Parathyroid adenoma (tissue), 2 donors: Measurements from ENCODE around the gene PDGFD.

Experiments
- H2AFZ ChIP-seq: fragments of 300-600 bp; sonication (generic); one replicate; pipeline ENCODE4 v1.7.0; 2017; ENCODE audit warnings: antibody characterized with exemption, mild to moderate bottlenecking
- H3K27ac ChIP-seq: fragments of 300-600 bp; sonication (generic); one replicate; pipeline ENCODE4 v1.7.0; 2017
- H3K27me3 ChIP-seq: fragments of 300-600 bp; sonication (generic); one replicate; pipeline ENCODE4 v1.7.0; 2017; ENCODE audit warnings: low read length; ENCODE audit not compliant: control insufficient read depth, insufficient read depth
- H3K36me3 ChIP-seq: fragments of 300-600 bp; sonication (generic); one replicate; pipeline ENCODE4 v1.7.0; 2017; ENCODE audit warnings: low read length; ENCODE audit not compliant: control insufficient read depth, insufficient read depth
- H3K4me1 ChIP-seq: fragments of 300-600 bp; sonication (generic); one replicate; pipeline ENCODE4 v1.7.0; 2017; ENCODE audit warnings: control low read depth
- H3K4me2 ChIP-seq: fragments of 300-600 bp; sonication (generic); one replicate; pipeline ENCODE4 v1.7.0; 2017; ENCODE audit warnings: low read length
- H3K4me3 ChIP-seq: fragments of 300-600 bp; sonication (generic); one replicate; pipeline ENCODE4 v1.7.0; 2017; ENCODE audit warnings: low read depth, low read length
- H3K79me2 ChIP-seq: fragments of 300-600 bp; sonication (generic); one replicate; pipeline ENCODE4 v1.7.0; 2017; ENCODE audit warnings: control low read depth
- H3K9ac ChIP-seq: fragments of 300-600 bp; sonication (generic); one replicate; pipeline ENCODE4 v1.7.0; 2017; ENCODE audit warnings: mild to moderate bottlenecking
- H3K9me3 ChIP-seq: fragments of 300-600 bp; sonication (generic); one replicate; pipeline ENCODE4 v1.7.0; 2017; ENCODE audit warnings: low read length; ENCODE audit not compliant: control insufficient read depth
- TF ChIP-seq, protein P1 (sequence below): fragments of 300-600 bp; sonication (generic); IDR thresholded peaks from one replicate; pipeline ENCODE4 v1.7.0; 2017; ENCODE audit warnings: antibody characterized with exemption, mild to moderate bottlenecking
- donor health status: primary hyperparathyroidism.

PDGFD gene

DNA sequence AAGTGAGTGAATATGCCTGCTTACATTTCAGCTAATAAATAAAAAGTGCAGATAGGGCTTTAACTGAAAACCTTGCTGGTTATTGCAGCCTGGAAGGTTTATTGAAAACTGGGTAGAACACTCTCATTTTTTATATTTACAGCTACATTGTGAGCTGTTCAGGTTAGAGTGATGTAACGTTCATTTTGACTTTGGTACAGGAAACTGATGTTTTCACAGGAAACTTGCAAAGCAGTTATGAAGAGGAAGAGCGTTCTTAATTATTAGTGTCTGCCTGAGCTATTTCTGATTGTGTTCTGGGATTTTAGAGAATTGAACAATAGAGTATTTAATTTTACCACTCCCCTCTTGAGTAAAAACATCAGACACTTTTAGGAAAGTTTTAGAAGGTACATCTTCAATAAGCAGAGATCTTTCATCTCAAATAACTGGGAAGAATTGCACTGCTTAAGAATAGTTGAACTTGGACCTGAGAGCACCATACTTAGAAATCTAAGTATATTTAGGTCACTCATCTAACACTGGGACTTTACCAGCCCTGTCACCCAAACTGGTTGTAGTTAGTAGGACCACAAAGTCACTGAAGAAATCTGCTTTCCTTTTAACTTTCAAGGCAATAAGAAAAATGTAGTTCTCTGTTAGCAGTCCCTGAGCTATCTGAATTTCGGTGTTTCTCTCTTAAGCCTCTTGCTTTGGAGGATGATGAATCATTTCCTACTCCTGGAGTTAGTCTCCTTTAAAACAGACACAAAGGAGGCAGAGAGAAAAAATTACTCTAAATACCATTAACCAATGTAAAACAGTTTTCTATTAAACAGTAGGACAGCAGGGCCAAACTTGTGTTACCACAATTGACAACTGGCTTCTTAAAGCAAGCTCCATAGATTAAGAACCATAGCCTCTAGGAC is 256.1 kb downstream of the PDGFD start:
- Histone ChIP-seq H2AFZ (no peak overlapping the region), H3K4me3 (no peak overlapping the region), H3K9me3 (no peaks in the 10 kb centered on the region), H3K36me3 (no peaks in the 10 kb centered on the region), H3K4me2 (no peak overlapping the region), H3K9ac (no peak overlapping the region), H3K79me2 (no peaks in the 10 kb centered on the region), H3K27me3 (no peaks in the 10 kb centered on the region), H3K4me1 (no peaks in the 10 kb centered on the region), H3K27ac (peak overlapping the region; percentile 63)
- TF ChIP-seq, protein P1, sequence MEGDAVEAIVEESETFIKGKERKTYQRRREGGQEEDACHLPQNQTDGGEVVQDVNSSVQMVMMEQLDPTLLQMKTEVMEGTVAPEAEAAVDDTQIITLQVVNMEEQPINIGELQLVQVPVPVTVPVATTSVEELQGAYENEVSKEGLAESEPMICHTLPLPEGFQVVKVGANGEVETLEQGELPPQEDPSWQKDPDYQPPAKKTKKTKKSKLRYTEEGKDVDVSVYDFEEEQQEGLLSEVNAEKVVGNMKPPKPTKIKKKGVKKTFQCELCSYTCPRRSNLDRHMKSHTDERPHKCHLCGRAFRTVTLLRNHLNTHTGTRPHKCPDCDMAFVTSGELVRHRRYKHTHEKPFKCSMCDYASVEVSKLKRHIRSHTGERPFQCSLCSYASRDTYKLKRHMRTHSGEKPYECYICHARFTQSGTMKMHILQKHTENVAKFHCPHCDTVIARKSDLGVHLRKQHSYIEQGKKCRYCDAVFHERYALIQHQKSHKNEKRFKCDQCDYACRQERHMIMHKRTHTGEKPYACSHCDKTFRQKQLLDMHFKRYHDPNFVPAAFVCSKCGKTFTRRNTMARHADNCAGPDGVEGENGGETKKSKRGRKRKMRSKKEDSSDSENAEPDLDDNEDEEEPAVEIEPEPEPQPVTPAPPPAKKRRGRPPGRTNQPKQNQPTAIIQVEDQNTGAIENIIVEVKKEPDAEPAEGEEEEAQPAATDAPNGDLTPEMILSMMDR: no peak

DNA sequence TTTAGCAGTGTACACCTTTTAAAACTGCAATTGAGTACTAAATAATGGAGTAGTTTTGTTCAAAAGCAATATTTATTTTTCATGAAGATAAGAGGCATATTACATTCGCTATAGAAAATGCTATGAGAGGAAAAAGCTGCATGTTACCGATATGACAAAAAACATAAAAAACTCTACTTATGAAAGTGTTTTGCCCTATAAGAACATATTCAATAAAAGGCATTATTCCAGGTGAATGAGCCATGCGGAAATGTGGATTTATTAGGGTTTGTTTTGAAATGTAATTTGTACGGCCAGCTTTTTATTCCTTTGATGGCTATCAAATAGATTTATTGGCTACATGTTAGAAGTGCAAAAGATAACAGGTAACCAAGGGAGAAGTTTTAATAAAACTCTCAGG is 256.8 kb downstream of the PDGFD start:
- no peaks in the 10 kb centered on the region for H3K9me3 ChIP-seq
- no peak overlapping the region for H2AFZ ChIP-seq
- H3K9ac ChIP-seq: no peak overlapping the region
- no peaks in the 10 kb centered on the region for H3K79me2 ChIP-seq
- H3K36me3 ChIP-seq: no peaks in the 10 kb centered on the region
- H3K27ac ChIP-seq: no peak overlapping the region
- no peak overlapping the region for H3K4me2 ChIP-seq
- no peak overlapping the region for H3K4me3 ChIP-seq
- TF ChIP-seq, protein P1: no peak
- no peaks in the 10 kb centered on the region for H3K27me3 ChIP-seq
- no peaks in the 10 kb centered on the region for H3K4me1 ChIP-seq

- H3K27ac ChIP-seq: no peak overlapping the region
These were observed 257.6 kb downstream of the PDGFD start for GRCh38 chr11:103906291-103906867.

DNA sequence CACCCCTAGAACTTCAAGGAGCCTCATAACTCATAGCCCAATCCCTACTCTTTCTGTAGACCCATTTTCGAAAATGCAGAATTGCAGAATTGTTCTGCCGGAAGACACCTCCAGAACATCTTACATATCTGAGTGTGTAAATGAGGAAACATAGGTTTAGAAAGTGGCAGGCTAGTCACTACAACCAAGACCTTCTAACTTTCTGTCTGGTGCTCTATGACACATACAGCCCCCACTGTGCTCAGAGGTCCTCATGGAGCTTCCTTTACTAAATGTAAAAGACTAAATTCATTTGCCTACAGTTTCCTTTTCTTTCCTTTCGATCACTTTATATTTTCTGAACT is 259.7 kb downstream of the PDGFD start:
- Histone ChIP-seq H3K4me1 (no peaks in the 10 kb centered on the region), H3K79me2 (no peaks in the 10 kb centered on the region), H2AFZ (no peak overlapping the region), H3K27ac (no peak overlapping the region), H3K27me3 (no peaks in the 10 kb centered on the region), H3K4me2 (no peak overlapping the region), H3K9me3 (no peaks in the 10 kb centered on the region), H3K4me3 (no peak overlapping the region), H3K9ac (no peak overlapping the region), H3K36me3 (no peaks in the 10 kb centered on the region)
- TF ChIP-seq, protein P1: no peak

More at GRCh38 chr11:103906291-103906867, 257.6 kb downstream of the PDGFD start:
- no peak overlapping the region for H2AFZ ChIP-seq
- H3K4me3 ChIP-seq: no peak overlapping the region
- H3K27me3 ChIP-seq: no peaks in the 10 kb centered on the region
- H3K9me3 ChIP-seq: no peaks in the 10 kb centered on the region
- no peaks in the 10 kb centered on the region for H3K79me2 ChIP-seq
- H3K36me3 ChIP-seq: no peaks in the 10 kb centered on the region
- H3K9ac ChIP-seq: no peak overlapping the region
- H3K4me2 ChIP-seq: no peak overlapping the region
- TF ChIP-seq, protein P1: no peak
- H3K4me1 ChIP-seq: no peaks in the 10 kb centered on the region
